AG04450 (cell line): ENCODE data around the gene DIP2C. TPM values are rescaled to one million over a fixed set of nuclear protein-coding genes. Genes with fewer than 3 reads are reported as not detected.

Experiments used
- CTCF ChIA-PET: fragments of 300-600, 350-600 bp; formaldehyde crosslinking; extraction: SDS; loops from one replicate; lab custom pipeline; 2022; ENCODE audit warnings: antibody characterized with exemption, inconsistent platforms; lab: Charles Lee
- POLR2A ChIA-PET: fragments of 350-600 bp; formaldehyde crosslinking; extraction: SDS; loops from one replicate; lab custom pipeline; 2021; ENCODE audit warnings: antibody characterized with exemption, inconsistent platforms; lab: Yijun Ruan, JAX
- DNase-seq: peaks from one replicate; pipeline ENCODE4 v3.0.0-alpha.2; 2011; ENCODE audit warnings: low read depth, low spot score
- H3K27ac ChIP-seq: one replicate; pipeline ENCODE4 v1.5.1; 2012; ENCODE audit warnings: low read depth, low read length, control low read depth
- H3K27me3 ChIP-seq: one replicate; pipeline ENCODE4 v1.6.0; 2012; ENCODE audit warnings: low read length; ENCODE audit not compliant: control insufficient read depth, insufficient read depth
- H3K4me3 ChIP-seq: 2 replicates; pipeline ENCODE4 v1.5.1; 2011; ENCODE audit warnings: mild to moderate bottlenecking, low read depth, low read length, control low read depth
- H3K9me3 ChIP-seq: 2 replicates; pipeline ENCODE4 v1.5.1; 2012; ENCODE audit warnings: low read length; ENCODE audit not compliant: control insufficient read depth, insufficient read depth
- polyA plus RNA-seq: library from polyadenylated mRNA; depleted of rRNA; stranded (reverse); fragments of >200 nt; gene quantifications from 2 replicates; pipeline ENCODE4 v1.2.3, GENCODE V29; 2011
- TF ChIP-seq, protein P1 (sequence below): IDR thresholded peaks from 2 replicates; pipeline ENCODE4 v1.5.1; 2011; ENCODE audit warnings: low read depth, low read length, control low read depth, inconsistent platforms

The DIP2C gene
- polyA plus RNA-seq, 1 experiment: 9.6 TPM

DNA sequence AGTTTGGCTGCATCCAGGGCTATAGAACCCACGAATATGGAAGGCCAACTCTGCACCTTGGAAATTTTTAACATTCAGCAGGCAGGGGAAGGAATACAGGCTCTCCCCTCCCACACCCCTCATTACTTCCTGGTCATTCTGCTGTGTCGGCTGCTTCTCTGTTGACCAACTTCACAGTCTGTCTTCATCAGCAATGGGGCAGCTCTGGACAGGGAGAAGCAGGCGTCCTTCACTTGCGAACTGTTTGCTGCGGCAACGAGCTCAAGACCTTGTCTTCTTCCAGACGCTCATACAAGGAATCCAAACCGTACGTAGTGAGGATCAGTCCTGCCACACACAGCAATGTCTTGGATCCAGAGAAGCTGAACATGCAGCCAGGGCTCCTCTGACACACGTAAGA, 192.2 kb downstream of the DIP2C start:
- Histone ChIP-seq H3K27me3 (no peaks in the 10 kb centered on the region), H3K4me3 (no peak overlapping the region), H3K9me3 (no peaks in the 10 kb centered on the region), H3K27ac (no peak overlapping the region)
- ChIA-PET CTCF (interaction anchor here (1.0 kb wide), 1 partner anchor 15 kb away, joined by 4 read pairs; no protein-coding TSS in a partner anchor), POLR2A (no interaction called here)
- TF ChIP-seq, protein P1, sequence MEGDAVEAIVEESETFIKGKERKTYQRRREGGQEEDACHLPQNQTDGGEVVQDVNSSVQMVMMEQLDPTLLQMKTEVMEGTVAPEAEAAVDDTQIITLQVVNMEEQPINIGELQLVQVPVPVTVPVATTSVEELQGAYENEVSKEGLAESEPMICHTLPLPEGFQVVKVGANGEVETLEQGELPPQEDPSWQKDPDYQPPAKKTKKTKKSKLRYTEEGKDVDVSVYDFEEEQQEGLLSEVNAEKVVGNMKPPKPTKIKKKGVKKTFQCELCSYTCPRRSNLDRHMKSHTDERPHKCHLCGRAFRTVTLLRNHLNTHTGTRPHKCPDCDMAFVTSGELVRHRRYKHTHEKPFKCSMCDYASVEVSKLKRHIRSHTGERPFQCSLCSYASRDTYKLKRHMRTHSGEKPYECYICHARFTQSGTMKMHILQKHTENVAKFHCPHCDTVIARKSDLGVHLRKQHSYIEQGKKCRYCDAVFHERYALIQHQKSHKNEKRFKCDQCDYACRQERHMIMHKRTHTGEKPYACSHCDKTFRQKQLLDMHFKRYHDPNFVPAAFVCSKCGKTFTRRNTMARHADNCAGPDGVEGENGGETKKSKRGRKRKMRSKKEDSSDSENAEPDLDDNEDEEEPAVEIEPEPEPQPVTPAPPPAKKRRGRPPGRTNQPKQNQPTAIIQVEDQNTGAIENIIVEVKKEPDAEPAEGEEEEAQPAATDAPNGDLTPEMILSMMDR: no peak
- no peak for DNase-seq

DNA sequence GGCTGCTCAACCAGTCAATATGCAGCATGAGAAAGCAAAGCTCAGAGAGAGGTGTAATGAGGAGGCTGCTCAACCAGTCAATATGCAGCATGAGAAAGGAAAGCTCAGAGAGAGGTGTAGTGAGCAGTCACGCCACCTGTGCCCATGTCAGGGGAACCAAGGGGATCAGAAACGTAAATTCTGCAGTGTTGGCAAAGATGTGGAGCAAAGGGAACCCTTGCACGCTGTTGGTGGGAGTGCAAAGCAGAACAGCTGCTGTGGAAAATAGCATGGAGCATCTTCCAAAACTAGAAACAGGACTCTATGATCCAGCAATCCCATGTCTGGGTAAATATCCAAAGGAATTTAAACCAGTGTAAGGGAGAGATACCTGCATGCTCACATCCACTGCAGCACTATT, 194.9 kb downstream of the DIP2C start:
- Histone ChIP-seq H3K27me3 (no peaks in the 10 kb centered on the region), H3K27ac (no peak overlapping the region), H3K4me3 (no peak overlapping the region), H3K9me3 (no peaks in the 10 kb centered on the region)
- ChIA-PET POLR2A (interaction anchor here (0.7 kb wide), 1 partner anchor 77 kb away, joined by 5 read pairs; no protein-coding TSS in a partner anchor), CTCF (no interaction called here)
- TF ChIP-seq, protein P1: no peak
- DNase-seq: no peak

DNA sequence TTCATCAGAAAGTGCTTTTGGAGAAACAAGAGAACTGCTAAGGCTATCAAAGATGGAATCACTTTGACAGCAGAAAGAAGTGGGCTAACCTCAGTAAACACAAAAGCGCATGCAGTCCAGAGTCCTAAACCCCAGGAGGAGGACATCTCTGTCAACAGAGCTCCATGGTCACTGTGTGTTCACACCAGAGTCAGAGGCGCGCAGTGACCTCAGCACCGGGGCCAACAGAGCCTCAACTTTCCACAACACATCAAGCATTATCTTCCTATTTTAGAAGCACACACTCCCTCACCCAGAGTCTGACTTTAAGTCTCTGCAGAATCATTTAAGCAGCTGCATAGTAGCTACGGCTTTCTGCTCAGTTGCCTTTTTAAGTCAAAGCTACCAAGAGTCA, 195.3 kb downstream of the DIP2C start:
- TF ChIP-seq, protein P1: no peak

DNA sequence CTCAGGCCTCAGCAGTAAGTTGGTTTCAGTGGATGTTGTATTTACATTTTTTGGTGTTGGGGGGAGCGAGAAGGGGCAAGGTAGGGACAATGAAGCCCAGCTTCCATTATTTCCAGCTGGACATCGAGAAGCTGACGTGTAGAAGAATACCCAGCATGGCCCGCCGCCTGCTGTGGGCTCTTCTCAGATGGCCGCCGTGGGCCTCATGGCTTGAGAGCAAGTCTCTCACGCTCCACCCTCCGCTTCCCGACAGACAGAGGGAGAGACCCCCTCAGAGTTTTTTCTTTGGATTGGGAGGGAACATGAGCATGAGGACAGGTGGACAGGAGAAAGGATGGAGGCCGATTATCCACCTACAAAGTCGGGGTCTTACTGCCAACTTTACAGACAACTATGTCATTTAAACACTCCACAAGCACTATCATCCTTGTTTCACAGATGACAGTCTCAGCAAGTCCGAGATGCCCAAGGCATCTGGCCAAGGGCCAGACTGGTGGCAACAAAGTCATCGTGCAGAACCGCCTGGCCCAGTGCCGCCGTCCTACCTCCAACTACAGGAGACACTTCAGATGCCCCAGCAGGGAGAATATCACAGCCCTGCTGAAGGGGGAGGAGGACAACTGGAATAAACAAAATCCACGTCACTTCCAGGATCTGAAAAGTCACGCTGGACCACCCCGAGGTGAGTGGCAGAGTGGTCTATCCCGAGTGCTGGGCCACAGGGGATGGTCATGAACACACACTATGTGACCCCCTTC, 195.9 kb downstream of the DIP2C start:
- CTCF ChIA-PET: interaction anchor here (1.0 to 1.8 kb wide), 2 partner anchors 17 to 18 kb away, joined by 3 to 6 read pairs; no protein-coding TSS in a partner anchor
- TF ChIP-seq, protein P1: no peak
- H3K27ac ChIP-seq: no peak overlapping the region
- POLR2A ChIA-PET: no interaction called here
- no peaks in the 10 kb centered on the region for H3K9me3 ChIP-seq
- H3K27me3 ChIP-seq: no peaks in the 10 kb centered on the region
- no peak overlapping the region for H3K4me3 ChIP-seq
- DNase-seq: no peak

More for the DNA sequence above, 195.3 kb downstream of the DIP2C start:
- Histone ChIP-seq H3K27me3 (no peaks in the 10 kb centered on the region), H3K9me3 (no peaks in the 10 kb centered on the region), H3K4me3 (no peak overlapping the region), H3K27ac (no peak overlapping the region)
- ChIA-PET POLR2A (no interaction called here), CTCF (no interaction called here)
- no peak for DNase-seq

DNA sequence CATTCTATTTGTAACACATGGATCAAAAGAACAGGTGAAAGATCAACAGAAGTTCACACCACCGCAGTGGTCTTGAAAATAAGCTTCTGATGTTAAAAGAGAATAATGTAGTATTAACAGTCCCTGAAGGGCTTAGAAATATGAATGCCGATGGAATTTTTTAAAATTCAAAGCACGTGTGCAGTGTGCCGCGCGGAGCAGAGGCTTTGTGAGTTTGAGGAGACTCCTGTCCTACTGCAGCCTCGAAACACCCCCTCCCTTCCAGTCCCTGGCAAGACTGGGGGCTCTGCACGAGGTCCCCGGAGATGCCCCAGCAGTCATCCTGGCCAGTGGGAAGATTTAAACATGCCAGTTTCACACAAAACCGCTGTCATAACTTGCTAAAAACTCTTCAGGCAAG, 196.6 kb downstream of the DIP2C start:
- Histone ChIP-seq H3K9me3 (no peaks in the 10 kb centered on the region), H3K4me3 (no peak overlapping the region), H3K27me3 (no peaks in the 10 kb centered on the region), H3K27ac (no peak overlapping the region)
- ChIA-PET POLR2A (no interaction called here), CTCF (interaction anchor here (1.0 to 1.8 kb wide), 2 partner anchors 17 to 18 kb away, joined by 3 to 6 read pairs; no protein-coding TSS in a partner anchor)
- TF ChIP-seq, protein P1: no peak
- DNase-seq: no peak
